CD4-positive, alpha-beta T cell treated with Interleukin-17A for 4 hours (primary cell): ENCODE data around the gene ADAM10.
"Not testable (repeated sequence)": the region's sequence is repeated elsewhere in the genome, so short reads cannot be mapped to it uniquely, and the experiment has no call there.

Source experiments
- DNase-seq: peaks from one replicate; pipeline ENCODE4 v3.0.0-alpha.2; 2020; ENCODE audit warnings: mixed read lengths

The ADAM10 gene

DNA sequence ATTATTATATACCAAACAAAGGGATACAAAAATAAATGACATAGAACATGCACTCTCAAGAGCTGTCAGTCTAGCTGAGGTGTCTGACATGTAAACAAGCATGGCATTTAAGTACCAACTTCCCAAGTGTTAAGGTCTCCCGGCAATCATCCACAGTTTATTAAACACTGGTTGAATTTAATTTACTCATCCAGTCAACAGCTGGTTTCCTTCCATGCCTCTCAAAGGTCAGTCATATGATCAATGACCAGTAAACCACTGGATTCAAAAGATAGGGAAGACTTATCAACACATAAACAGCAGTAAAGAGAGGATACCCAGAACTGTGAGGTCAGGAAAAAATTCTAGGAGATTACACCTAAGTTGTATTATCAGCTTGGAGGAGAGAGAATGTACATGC lies 80.4 kb downstream of the ADAM10 start:
- no peak for DNase-seq

DNA sequence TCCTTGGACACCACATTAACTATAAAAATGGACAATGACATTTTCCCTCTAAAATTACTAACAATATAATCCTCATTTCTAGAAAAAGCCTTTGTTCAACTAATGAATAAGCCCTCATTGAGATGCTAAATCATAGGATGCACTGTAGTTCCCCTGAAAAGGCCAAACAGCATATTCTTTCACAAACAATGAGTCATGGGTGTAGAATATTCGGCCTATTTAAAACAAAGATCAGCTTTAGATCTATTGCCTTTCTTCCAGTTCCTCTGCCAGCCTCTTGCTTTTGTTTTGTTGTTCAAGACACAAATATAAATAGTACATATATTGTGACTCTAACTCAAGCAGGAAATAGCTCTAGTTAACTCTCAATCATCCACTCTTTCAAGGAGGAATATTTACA lies 82.5 kb downstream of the ADAM10 start:
- no peak for DNase-seq

DNA sequence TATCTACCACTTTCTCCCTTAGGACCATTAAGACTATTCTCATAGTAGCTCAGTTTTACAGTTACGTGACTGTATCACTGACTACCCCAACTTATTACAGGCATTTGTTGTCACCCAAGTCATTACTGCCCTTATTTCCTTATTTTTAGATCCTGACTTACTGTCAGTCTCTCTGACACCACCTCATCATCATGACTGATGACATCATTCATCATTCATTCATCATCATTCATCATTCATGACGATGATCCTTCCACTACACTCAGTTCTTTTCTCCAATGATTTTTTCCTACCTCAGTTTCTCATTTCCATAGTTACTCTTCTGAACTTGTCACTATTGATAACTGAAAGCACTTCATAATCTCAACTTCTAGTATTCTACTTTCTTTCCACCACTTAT lies 83.8 kb downstream of the ADAM10 start:
- no peak for DNase-seq

DNA sequence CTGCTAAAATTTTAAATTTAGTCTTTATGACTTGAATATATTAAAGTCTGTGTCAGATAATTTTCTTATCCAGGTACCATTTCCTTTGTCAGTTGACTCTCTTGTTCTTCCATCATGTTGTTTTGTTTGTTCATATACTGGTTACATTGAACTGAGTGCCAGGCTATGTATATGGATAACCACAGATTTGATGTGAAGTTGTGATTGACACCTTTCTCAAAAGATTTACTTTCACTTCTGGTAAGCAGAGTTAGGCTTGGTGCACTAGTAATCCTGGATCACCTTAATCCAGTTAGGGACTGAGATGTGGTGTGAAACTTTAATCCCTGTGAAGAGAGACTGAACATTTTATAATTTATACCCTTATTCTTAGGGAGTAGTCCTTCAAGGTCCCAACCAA lies 99.4 kb downstream of the ADAM10 start:
- no peak for DNase-seq

DNA sequence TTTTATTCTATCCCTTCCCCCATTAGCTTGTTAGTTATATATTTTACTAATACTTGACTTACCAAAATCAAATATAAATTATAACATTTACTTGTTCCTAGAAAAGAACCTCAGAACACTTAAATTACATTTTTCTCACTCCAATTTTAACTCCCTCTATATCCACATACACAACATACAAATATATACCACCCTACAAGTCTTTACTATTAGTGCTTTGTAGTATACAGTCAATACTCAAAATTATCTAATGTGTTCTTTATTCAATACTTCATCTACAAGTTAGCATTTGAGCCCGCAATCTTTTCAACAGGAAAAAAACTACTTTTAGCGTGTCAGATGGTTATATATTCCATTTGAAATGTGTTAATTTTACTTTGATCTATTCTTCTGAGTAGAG lies 100.3 kb downstream of the ADAM10 start:
- no peak for DNase-seq

DNA sequence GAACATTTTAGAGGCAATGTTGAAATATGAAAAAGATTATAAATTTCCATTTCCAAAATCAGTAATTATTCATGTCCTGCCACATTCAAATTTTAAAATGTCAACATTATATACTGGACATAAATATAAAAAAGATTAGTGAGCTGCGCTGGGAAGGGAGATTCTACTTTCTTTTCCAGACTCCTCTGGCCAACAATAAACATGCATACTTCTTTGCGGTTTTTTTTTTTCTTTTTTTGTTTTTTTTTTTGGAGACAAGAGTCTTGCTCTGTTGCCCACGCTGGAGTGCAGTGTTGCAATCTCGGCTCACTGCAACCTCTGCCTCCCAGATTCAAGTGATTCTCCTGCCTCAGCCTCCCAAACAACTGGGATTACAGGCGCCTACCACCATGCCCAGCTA lies 105.5 kb downstream of the ADAM10 start:
- no peak for DNase-seq

DNA sequence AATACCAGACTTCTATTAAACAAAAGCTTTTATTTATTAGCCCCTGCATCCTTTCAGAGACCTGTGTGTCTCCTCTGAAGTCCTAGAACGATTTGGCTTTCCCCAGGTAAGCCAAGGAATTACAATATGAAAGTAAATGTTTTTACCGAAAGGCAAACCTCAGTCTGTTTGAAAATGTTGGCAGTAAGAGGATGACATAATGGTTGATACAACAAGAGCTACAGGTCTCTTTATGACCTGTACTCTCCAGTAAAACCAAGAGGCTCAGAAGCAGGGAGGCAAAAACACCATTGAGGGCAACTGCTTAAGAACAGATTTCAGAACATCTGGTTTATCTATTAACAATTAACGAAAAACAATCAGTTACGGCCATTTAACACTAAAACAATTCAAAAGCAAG lies 107.8 kb downstream of the ADAM10 start:
- no peak for DNase-seq

DNA sequence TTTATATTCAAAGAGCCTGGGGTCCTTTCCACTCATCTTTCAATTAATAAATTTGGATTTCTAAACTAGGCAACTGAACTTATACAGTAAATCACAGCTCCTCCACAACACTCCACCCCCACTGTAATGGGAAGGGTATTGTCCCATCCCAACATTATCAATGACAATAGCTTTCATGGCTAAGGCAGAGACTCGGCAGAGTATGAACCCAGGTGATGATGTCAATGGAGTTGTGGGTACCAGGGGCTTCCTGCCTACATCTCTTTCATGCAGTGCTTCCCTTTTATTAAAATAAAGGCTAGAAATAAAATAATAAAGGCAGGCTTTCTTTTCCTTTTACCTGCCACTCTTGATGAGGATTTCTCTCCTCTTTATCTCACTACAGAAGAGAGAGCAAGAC lies 109.5 kb downstream of the ADAM10 start:
- no peak for DNase-seq

DNA sequence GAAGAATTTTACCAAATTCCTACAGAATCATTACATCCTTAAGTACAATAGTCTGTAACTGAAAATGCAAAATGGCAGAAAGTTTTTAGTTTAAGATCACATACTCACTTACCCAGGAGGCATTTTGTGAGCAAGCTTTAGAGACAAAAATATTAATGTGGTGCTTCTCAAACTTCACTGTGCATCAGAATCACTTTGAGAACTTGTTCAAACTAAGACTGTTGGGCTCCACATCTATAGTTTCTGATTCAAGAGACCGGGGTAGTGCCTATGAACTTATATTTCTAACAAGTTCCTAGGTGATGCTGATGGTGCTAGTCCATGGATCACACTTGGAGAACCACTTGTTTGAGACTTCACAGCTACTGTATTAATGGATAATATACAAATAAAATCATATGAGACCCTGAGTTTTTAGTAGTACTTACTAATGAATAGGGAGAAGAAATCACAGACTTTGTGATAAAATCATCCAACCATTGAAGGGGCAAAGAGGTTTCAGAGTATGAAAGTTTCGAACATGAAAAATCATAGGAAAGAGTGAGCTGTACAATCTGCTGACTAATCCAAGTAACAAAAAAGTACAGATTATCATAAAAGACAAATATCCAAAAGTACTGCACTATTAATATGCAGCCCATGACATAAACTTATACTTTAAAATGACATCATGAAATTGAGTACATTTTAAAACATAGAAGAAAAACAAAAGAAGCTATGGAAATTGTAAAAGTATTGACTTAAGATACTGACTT lies 110.3 kb downstream of the ADAM10 start:
- no peak for DNase-seq

DNA sequence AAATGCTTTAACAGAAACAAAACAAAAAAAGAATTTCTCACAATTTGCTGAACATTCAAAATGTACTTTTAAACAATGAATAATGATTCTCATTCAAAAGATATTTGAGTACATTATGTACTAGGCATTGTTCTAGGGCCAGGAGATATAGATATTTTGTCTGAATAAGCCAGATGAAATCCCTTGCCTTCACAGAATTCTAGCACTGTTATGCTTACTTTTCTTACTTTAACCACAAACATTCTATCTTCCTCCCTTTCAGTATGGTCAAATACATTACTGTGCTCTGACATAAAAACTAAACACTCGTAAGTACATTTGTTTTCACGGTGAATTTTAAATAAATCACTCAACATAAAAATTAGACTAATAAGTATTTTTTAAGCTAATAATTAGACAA lies 116.7 kb downstream of the ADAM10 start:
- DNase-seq, result no peak

DNA sequence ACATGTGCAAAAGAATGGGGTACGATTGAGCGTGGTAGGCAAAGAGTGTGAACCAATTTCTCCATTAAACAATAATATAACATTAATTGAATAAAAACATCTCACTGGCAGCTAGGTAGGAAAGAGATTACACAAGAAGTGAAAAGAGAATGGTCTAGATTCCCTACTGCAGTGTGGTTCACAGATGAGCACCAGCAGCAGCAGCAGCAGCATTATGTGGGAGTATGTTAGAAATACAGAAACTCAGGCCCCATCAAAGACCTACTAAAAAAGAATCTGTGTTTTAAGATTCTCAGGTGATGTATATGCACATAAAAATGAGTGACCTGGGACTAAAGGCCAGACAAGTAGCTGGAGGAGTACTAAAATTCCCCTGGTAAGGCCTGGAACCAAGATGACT lies 118.2 kb downstream of the ADAM10 start:
- no peak for DNase-seq

DNA sequence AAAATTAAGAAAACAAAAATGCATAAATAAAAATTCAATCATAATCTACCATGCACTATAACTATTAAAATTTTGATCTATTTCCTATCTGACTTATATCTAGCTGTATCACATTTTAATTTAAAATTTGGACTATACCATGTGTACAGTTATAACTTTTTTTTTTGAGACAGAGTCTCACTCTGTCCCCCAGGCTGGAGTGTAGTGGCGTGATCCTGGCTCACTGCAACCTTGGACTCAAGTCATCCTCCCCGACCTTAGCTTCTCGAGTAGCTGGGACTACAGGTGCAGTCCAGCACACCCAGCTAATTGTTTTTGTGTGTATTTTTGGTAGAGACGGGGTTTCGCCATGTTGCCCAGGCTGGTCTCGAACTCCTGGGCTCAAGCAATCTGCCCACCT lies 119.9 kb downstream of the ADAM10 start:
- DNase-seq, result no peak

DNA sequence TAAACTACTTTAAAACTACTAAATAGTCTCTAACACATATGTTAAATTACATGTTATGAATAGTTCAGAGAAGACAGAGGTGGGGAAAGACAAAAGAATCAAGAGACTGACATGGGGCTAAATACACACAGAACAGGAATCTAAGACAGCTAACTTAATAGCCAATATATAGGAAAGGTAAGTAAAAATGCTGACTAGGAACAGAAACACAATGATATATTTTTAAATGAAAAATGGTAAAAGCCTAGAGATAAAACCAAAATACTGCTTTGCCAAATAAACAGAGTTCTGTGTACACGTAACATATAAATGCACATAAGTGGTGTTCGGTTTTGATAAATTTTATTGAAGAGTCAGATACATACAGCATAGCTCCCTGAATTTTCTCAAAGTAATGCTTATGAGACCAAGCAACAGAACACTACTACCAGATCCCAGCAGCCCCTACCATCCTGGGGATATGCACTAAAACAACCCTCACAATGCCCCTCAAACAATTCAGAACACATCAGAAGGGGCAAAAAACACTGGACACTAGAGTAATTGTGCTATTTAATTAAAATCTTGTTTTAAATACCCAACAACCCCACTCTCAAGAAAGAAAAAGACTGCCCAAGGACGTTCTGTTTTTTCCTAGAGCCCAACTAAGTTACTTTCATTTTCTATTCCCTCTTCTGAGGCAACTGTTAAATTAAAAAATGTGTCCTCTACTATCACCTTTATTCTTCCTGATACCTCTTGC lies 121.1 kb downstream of the ADAM10 start:
- no peak for DNase-seq

DNA sequence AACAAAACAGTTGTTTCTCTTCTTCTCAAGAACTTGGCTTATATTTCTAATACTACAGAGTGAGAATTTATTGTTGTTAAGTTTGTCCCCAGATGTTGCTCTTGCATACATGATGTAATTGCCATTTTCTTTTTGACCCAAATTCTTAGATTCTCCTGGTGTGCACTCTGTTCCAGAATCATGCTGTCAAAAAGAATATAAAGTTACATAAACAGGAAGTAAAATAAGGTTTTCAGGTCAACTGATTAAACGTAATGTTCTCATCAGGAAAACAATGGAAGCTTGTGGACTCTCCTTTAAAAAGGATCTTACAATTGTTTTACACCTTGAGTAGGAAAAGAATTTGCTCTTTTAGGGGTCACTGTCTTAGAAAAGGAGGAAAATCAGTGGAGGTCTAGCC lies 121.8 kb downstream of the ADAM10 start:
- DNase-seq, result no peak

DNA sequence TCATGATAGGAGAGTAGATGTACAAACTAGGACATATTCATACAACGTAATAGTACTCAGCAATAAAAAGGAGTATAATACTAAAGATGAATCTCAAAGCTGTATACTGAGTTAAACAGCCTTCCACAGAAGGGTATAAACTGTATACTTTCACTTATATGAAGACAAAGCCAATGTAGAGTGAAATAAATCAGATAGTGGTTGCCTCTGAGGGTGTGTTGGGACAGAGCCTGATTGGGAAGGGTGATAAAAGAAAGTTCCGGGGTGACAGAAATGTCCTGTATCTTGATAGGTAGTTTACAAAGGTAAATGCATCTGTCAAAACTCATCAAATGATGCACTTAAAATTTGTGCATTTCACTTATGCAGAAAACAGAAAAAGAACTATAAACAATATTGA lies 122.5 kb downstream of the ADAM10 start:
- DNase-seq, result no peak

DNA sequence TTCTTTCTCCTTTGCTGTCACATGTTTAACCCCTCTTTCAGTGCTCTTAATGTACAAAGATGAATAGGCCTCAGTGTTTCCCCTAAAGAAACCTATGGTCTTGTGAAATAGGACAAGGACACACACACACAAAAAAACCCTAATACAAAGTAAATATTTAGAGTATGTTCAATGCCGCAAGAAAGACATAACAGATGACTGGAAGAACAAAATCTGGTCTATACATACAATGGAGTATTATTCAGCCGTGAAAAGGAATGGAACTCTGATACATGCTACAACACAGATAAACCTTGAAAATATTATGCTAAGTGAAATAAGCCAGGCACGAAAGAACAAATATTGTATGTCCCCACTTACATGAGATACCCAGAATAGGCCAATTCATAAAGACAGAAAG lies 123.1 kb downstream of the ADAM10 start:
- no peak for DNase-seq

DNA sequence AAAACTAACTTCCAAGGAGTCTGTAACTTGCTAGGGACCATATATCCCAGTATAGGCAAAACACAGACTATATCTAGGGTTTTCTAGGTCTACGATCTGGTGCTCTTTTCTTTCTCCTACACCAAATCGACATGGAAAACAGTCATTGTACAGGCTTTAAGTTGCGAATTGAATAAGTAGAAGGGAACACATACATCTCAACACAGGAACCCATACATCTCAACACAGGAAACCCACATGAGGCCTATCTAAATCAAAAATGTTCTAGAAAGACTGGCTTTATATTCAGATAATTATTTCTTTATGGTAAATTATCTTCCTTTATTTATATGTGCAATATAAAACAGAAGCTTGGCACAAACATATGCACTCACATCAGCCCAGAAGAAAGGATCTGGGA lies 126.6 kb downstream of the ADAM10 start:
- DNase-seq, result no peak

DNA sequence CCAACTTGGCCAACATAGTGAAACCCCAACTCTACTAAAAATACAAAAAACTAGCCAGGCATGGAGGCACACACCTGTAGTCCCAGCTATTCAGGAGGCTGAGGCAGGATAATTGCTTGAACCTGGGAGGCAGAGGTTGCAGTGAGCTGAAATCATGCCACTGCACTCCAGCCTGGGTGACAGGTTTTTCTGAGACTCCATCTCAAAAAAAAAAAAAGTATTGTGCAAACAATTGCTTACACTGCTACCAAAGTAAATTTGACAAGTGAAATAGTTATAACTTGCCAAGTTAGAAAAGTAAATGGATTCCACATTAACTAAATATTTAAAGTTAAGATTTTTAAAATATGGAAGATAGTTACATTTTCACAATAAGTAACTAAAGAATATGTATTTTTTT lies 129.2 kb downstream of the ADAM10 start:
- not testable (repeated sequence) for DNase-seq

DNA sequence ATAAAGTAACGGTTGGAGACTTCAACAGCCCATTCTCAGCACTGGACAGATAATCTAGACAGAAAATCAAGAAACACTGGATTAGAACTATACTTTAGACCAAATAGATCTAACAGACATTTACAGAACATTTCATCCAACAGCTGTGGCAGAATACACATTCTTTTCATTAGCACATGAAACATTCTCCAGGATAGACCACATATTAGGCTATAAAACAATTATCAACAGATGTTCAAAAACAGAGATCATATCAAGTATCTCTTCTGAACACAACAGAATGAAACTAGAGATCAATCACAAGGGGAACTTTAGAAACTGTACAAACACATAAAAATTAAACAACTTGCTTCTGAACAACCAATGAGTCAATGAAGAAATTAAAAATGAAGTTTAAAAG lies 133.3 kb downstream of the ADAM10 start:
- DNase-seq, result no peak

DNA sequence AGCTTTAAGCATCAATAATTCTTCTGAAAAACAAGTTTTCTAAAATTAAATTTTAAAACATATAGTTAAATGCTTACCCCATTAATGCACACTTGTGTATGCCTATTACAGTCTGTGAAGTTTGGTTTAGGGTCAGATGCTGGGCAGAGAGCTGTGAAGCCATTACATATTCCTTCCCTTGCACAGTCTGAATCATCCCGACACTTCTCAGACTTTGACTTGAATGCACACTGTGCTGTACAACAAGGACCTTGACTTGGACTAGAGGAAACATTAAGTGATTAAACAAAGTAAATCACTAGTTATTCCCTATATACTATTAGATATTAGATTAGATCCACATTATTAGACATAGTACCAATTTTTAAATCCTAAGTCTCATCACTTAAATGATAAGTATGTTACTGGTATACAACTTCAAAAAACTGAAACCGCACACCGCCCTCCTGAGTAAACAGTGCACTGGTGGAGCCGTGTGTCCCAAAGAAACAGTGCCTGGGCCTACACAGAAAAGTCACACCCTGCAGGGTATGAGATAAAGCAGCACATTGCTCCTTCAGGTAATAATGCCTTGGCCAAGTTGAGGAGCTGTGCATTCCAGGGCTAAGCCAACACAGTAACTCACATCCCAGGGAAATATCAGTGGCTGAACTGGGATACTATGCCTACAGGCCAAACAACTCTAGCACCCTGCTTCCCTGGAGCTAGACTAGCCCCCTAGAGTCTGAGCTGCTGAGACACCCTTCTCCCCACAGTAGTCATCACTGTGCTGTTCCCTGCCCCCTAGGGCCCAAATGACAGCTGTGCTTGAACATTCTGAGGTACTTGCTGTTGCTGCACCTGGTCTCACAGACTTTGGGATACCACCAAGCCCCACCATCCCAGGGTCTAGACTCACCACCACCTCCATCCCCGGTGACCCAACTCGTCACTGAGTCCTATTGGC lies 137.5 kb downstream of the ADAM10 start:
- no peak for DNase-seq

DNA sequence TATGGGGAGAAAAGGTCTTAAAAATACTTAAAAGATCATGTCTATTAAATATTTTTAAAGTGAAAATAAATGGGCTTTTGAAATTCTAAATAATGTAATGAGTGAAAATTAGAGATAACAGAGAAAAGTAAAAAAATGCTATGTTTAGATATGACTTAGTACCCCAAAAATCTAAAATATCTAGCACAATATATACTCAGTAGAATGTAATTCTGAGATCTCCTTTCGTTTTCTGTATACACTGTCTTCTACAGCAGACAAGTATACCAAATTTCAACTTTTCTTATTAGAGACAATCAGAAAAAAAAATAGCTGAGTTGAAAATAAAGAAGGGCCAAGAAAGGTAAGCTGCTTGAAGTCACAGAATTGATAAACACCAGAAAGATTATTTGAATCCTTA lies 140.8 kb downstream of the ADAM10 start:
- DNase-seq, result no peak

DNA sequence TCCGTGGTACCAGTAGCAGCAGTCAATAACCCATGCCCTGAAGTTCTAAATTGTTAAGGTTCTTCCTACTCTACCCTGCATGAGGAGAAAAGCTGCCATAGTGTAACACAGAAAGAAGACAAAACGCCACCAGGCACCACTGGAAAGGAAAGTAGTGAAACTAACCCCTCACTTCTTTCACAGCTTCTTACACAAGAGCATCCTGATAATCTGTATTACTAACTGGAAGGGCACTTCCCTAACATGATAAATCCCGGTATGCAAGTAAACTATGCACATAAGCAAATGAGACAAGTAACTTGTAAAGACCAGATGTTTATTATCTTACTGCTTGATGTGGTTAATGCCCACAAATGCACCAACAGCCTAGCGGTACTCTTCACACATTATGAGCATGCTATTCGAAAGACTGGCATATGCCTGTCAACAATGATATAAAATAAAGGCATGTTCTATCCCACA lies 141.3 kb downstream of the ADAM10 start:
- DNase-seq, result no peak

DNA sequence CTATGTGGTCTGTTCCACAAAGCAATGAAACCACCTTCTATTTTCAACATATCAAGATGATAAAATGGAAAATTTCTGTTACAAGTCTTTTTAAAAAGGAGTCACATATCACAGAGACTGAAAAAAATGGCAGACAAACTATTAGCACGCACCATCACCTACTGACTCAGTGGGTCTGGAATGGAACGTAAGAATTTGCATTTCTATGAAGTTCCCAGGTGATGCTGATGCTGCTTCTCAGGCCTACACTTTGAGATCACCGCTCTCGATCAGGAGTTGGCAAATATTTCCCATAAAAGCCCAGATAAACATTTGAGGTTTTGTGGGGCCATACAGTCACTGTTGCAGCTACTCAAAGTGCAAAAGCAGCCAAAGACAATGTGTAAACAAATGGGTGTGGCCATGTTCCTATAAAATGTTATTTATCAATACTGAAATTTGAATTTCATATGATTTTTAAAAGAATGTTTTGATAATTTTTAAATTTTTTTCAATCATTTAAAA lies 142.9 kb downstream of the ADAM10 start:
- DNase-seq, result no peak
